Measurements from ENCODE around the gene DNAJC7.
A peak's percentile ranks its signal among the peaks of the same experiment; 100 is the strongest.

DNAJC7 gene

GRCh38 chr17:41930009-41930832 lies 87.0 kb downstream of the DNAJC7 start, which contains the start of gene ODAD4:
ODAD4 (plus strand) TSS chr17:41930617; CDS start chr17:41930724, 107 bp downstream.
- peak; percentile 34 for TF ChIP-seq CTCF (IDR thresholded peaks at IDR 0.05; ENCODE audit: insufficient read depth, low read length, poor library complexity, severe bottlenecking)
- Histone ChIP-seq H3K27me3 (replicated peaks; ENCODE audit: control insufficient read depth, insufficient read depth, low read length) (no peaks in the 10 kb centered on the region), H3K36me3 (ENCODE audit: control insufficient read depth, insufficient read depth, low read length) (no peaks in the 10 kb centered on the region), H3K4me3 (replicated peaks; ENCODE audit: low read depth, low read length) (peak within 1 kb of the TSS; percentile 75)
- DNase-seq (ENCODE audit: extremely low read depth, insufficient read length), result peak; percentile 92

GRCh38 chr17:41928693-41929251 lies 88.5 kb downstream of the DNAJC7 start:
- H3K27me3 ChIP-seq (replicated peaks; ENCODE audit: control insufficient read depth, insufficient read depth, low read length), result no peaks in the 10 kb centered on the region
- no peak for TF ChIP-seq CTCF (IDR thresholded peaks at IDR 0.05; ENCODE audit: insufficient read depth, low read length, poor library complexity, severe bottlenecking)
- DNase-seq (ENCODE audit: extremely low read depth, insufficient read length), result no peak
- no peaks in the 10 kb centered on the region for H3K36me3 ChIP-seq (ENCODE audit: control insufficient read depth, insufficient read depth, low read length)
- peak overlapping the region; percentile 0; the same call in 1 of the 2 replicates for H3K4me3 ChIP-seq (replicated peaks; ENCODE audit: low read depth, low read length)

Measured in GM06990 (cell line).